K562 (cell line): ENCODE results near the gene C2CD2L. TPM values are rescaled to one million over a fixed set of nuclear protein-coding genes. Genes with fewer than 3 reads are reported as not detected.
A peak's percentile ranks its signal among the peaks of the same experiment; 100 is the strongest.

Source experiments
- KLF10 ChIP-seq: fragments of 250-450 bp; sonication (Bioruptor Pico); IDR thresholded peaks from 2 replicates; pipeline ENCODE4 v1.6.1; 2021; ENCODE audit warnings: matching md5 sums
- KLF16 ChIP-seq: IDR thresholded peaks from 2 replicates; pipeline ENCODE4 v1.6.1; 2016; ENCODE audit warnings: antibody characterized with exemption
- MTA1 ChIP-seq: fragments of 450-650 bp; IDR thresholded peaks from 2 replicates; pipeline ENCODE4 v1.6.1; 2017; ENCODE audit warnings: borderline replicate concordance
- TAF9B ChIP-seq: fragments of 450-650 bp; IDR thresholded peaks from 2 replicates; pipeline ENCODE4 v1.6.1; 2018; ENCODE audit warnings: mild to moderate bottlenecking; ENCODE audit not compliant: partially characterized antibody
- TBP ChIP-seq: optimal IDR thresholded peaks from 2 replicates; pipeline ENCODE3; 2011; ENCODE audit warnings: low read depth, low read length, improper control_type of control experiment
- ZNF3 ChIP-seq: fragments of 250-450 bp; sonication (Bioruptor Pico); IDR thresholded peaks from 2 replicates; pipeline ENCODE4 v1.5.0; 2021; ENCODE audit warnings: mild to moderate bottlenecking, moderate library complexity
- ZNF644 ChIP-seq: fragments of 200-800 bp; sonication (Bioruptor generic); IDR thresholded peaks from 2 replicates; pipeline ENCODE4 v1.6.1; 2016; ENCODE audit warnings: low read depth, missing genetic modification characterization, missing compliant biosample characterization
- ZNF707 ChIP-seq: fragments of 250-450 bp; sonication (Bioruptor Pico); conservative IDR thresholded peaks from 2 replicates; pipeline ENCODE4 v1.8.0; 2022; ENCODE audit warnings: inconsistent platforms, mild to moderate bottlenecking, moderate library complexity
- polyA plus RNA-seq, 8 experiments: library from polyadenylated mRNA; depleted of rRNA in 4 of 8; stranded (reverse) in 5 of 8; unstranded in 3 of 8; fragments of >200 nt; fragmentation: Nextera tagmentation in 2 of 8; fragmentation: Illumina TruSeq in 1 of 8; extraction: Ambion mirVana in 2 of 8; extraction: Trizol in 1 of 8; gene quantifications; 2 replicates each; pipeline versions ENCODE4 v1.2.1 to v1.2.3, GENCODE V29; 2011 to 2014; ENCODE audit warnings: inconsistent platforms in 1 of 8, missing spikeins in 1 of 8
- total RNA-seq, 7 experiments: library from RNA; depleted of rRNA in 6 of 7; stranded (reverse); fragments of >200 nt in 6 of 7; fragmentation: Illumina TruSeq in 2 of 7; extraction: Trizol in 2 of 7; gene quantifications; 2 replicates each; pipeline versions ENCODE4 v1.2.1 to v1.2.3, GENCODE V29; 2011 to 2021; ENCODE audit warnings: low replicate concordance in 1 of 7
- TF ChIP-seq, protein P1 (sequence below): sonication (generic); formaldehyde crosslinking; IDR thresholded peaks from 2 replicates; pipeline ENCODE4 v1.9.0; 2022; ENCODE audit warnings: mild to moderate bottlenecking, missing genetic modification reagents
- TF ChIP-seq, protein P2 (sequence below): fragments of 200-600 bp; sonication (generic); IDR thresholded peaks from one replicate; pipeline ENCODE4 v1.6.1; 2012; ENCODE audit warnings: mild to moderate bottlenecking, low read depth, low read length, inconsistent platforms
- TF ChIP-seq, protein P3 (sequence below): fragments of 250-450 bp; sonication (Bioruptor Pico); IDR thresholded peaks from 2 replicates; pipeline ENCODE4 v1.4.0; 2020
- TF ChIP-seq, protein P4 (sequence below): IDR thresholded peaks from 2 replicates; pipeline ENCODE4 v1.6.1; 2011; ENCODE audit warnings: borderline replicate concordance, low read depth, mild to moderate bottlenecking, moderate library complexity, low read length; ENCODE audit not compliant: insufficient read depth, poor library complexity, severe bottlenecking

C2CD2L gene
- total and polyA plus RNA-seq, 9 of the 15 experiments (the other 6 are each of a cell fraction or from before 2014, with no cell fraction given): 0.66 to 41.2 (median 14.8) TPM

DNA sequence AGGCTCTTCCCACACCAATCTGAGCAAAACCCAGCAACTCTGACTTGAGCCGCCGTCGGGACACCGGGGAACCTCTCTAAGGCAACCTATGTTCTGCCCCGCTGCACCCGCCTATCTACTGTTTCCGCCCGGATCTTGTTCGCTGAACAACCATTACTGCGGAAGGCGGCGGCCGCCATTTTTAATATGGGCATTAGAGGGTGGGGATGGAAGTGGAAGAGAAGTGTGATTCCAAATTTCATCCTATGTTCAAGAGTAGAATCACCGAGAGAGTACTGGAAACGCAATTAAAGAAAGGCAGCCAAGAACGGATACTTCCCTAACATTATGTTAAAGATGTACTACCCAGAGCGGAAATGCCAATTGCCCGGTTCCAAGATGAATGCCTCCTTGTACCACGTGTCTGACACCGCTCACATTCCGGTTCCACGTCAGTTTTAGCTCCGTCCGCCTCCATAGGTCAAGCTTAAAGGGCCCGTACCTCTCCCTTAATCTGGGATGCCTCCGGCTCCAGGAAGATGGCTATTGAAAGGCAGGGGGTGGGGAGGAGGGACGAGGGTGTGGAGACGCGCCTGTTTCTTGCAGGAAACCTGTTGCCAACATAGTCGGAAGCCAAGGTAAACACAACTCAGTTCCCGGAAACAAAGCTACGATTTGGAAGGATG is 5.3 kb upstream of the C2CD2L start, which contains the start of gene DPAGT1 (continued):
- peak; percentile 47 for TF ChIP-seq TBP
- peak; percentile 91 for TF ChIP-seq ZNF644 (tag)
- no peak for TF ChIP-seq ZNF3 (CRISPR knock-in tag)
- TF ChIP-seq, protein P1, sequence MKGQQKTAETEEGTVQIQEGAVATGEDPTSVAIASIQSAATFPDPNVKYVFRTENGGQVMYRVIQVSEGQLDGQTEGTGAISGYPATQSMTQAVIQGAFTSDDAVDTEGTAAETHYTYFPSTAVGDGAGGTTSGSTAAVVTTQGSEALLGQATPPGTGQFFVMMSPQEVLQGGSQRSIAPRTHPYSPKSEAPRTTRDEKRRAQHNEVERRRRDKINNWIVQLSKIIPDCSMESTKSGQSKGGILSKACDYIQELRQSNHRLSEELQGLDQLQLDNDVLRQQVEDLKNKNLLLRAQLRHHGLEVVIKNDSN (CRISPR knock-in tag): peak; percentile 93
- TF ChIP-seq MTA1: no peak
- no peak for TF ChIP-seq KLF10 (CRISPR knock-in tag)
- no peak for TF ChIP-seq ZNF707 (CRISPR knock-in tag)
- TF ChIP-seq, protein P2, sequence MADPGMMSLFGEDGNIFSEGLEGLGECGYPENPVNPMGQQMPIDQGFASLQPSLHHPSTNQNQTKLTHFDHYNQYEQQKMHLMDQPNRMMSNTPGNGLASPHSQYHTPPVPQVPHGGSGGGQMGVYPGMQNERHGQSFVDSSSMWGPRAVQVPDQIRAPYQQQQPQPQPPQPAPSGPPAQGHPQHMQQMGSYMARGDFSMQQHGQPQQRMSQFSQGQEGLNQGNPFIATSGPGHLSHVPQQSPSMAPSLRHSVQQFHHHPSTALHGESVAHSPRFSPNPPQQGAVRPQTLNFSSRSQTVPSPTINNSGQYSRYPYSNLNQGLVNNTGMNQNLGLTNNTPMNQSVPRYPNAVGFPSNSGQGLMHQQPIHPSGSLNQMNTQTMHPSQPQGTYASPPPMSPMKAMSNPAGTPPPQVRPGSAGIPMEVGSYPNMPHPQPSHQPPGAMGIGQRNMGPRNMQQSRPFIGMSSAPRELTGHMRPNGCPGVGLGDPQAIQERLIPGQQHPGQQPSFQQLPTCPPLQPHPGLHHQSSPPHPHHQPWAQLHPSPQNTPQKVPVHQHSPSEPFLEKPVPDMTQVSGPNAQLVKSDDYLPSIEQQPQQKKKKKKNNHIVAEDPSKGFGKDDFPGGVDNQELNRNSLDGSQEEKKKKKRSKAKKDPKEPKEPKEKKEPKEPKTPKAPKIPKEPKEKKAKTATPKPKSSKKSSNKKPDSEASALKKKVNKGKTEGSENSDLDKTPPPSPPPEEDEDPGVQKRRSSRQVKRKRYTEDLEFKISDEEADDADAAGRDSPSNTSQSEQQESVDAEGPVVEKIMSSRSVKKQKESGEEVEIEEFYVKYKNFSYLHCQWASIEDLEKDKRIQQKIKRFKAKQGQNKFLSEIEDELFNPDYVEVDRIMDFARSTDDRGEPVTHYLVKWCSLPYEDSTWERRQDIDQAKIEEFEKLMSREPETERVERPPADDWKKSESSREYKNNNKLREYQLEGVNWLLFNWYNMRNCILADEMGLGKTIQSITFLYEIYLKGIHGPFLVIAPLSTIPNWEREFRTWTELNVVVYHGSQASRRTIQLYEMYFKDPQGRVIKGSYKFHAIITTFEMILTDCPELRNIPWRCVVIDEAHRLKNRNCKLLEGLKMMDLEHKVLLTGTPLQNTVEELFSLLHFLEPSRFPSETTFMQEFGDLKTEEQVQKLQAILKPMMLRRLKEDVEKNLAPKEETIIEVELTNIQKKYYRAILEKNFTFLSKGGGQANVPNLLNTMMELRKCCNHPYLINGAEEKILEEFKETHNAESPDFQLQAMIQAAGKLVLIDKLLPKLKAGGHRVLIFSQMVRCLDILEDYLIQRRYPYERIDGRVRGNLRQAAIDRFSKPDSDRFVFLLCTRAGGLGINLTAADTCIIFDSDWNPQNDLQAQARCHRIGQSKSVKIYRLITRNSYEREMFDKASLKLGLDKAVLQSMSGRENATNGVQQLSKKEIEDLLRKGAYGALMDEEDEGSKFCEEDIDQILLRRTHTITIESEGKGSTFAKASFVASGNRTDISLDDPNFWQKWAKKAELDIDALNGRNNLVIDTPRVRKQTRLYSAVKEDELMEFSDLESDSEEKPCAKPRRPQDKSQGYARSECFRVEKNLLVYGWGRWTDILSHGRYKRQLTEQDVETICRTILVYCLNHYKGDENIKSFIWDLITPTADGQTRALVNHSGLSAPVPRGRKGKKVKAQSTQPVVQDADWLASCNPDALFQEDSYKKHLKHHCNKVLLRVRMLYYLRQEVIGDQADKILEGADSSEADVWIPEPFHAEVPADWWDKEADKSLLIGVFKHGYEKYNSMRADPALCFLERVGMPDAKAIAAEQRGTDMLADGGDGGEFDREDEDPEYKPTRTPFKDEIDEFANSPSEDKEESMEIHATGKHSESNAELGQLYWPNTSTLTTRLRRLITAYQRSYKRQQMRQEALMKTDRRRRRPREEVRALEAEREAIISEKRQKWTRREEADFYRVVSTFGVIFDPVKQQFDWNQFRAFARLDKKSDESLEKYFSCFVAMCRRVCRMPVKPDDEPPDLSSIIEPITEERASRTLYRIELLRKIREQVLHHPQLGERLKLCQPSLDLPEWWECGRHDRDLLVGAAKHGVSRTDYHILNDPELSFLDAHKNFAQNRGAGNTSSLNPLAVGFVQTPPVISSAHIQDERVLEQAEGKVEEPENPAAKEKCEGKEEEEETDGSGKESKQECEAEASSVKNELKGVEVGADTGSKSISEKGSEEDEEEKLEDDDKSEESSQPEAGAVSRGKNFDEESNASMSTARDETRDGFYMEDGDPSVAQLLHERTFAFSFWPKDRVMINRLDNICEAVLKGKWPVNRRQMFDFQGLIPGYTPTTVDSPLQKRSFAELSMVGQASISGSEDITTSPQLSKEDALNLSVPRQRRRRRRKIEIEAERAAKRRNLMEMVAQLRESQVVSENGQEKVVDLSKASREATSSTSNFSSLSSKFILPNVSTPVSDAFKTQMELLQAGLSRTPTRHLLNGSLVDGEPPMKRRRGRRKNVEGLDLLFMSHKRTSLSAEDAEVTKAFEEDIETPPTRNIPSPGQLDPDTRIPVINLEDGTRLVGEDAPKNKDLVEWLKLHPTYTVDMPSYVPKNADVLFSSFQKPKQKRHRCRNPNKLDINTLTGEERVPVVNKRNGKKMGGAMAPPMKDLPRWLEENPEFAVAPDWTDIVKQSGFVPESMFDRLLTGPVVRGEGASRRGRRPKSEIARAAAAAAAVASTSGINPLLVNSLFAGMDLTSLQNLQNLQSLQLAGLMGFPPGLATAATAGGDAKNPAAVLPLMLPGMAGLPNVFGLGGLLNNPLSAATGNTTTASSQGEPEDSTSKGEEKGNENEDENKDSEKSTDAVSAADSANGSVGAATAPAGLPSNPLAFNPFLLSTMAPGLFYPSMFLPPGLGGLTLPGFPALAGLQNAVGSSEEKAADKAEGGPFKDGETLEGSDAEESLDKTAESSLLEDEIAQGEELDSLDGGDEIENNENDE: no peak
- peak; percentile 56 for TF ChIP-seq TAF9B
- TF ChIP-seq, protein P3, sequence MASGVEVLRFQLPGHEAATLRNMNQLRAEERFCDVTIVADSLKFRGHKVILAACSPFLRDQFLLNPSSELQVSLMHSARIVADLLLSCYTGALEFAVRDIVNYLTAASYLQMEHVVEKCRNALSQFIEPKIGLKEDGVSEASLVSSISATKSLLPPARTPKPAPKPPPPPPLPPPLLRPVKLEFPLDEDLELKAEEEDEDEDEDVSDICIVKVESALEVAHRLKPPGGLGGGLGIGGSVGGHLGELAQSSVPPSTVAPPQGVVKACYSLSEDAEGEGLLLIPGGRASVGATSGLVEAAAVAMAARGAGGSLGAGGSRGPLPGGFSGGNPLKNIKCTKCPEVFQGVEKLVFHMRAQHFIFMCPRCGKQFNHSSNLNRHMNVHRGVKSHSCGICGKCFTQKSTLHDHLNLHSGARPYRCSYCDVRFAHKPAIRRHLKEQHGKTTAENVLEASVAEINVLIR (CRISPR knock-in tag): no peak
- no peak for TF ChIP-seq KLF16
- TF ChIP-seq, protein P4, sequence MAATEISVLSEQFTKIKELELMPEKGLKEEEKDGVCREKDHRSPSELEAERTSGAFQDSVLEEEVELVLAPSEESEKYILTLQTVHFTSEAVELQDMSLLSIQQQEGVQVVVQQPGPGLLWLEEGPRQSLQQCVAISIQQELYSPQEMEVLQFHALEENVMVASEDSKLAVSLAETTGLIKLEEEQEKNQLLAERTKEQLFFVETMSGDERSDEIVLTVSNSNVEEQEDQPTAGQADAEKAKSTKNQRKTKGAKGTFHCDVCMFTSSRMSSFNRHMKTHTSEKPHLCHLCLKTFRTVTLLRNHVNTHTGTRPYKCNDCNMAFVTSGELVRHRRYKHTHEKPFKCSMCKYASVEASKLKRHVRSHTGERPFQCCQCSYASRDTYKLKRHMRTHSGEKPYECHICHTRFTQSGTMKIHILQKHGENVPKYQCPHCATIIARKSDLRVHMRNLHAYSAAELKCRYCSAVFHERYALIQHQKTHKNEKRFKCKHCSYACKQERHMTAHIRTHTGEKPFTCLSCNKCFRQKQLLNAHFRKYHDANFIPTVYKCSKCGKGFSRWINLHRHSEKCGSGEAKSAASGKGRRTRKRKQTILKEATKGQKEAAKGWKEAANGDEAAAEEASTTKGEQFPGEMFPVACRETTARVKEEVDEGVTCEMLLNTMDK: no peak
